NB4 (cell line): ENCODE results near the gene DRC7.

Experiments
- CTCF ChIP-seq: IDR thresholded peaks from one replicate; pipeline ENCODE4 v1.5.1; 2012; ENCODE audit warnings: low read depth, low read length
- POLR2A ChIP-seq: IDR thresholded peaks from 2 replicates; pipeline ENCODE4 v1.6.1; 2011; ENCODE audit warnings: mild to moderate bottlenecking; ENCODE audit not compliant: insufficient read length; ENCODE audit errors: extremely low read depth

DNA sequence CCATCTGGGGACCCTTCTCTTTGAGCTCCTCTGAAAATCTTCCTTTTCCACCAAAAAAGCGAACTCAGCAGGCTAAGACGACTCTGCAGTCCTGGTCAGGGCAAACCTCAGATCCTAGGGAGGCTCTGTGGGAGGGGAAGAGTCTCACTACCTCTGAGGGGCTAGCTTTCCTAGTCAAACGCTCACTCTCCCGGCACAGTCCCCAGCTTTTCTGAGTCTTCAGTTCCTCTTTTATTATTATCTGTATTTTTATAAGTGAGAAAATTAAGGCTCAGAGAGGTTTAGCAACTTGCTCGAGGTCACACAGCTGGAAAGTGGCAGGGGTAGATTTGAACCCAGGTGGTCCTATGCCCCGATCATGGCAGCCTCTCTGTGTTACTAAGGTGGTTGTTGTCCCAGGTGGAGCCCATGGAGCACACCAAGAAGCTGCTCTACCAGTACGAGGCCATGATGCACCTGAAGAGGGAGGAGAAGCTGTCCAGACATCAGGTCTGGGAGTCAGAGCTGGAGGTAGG lies 31.9 kb downstream of the DRC7 start:
- TF ChIP-seq CTCF, result no peak
- TF ChIP-seq POLR2A, result no peak
